ENCODE measurements around the gene PGBD5.

The PGBD5 gene

DNA sequence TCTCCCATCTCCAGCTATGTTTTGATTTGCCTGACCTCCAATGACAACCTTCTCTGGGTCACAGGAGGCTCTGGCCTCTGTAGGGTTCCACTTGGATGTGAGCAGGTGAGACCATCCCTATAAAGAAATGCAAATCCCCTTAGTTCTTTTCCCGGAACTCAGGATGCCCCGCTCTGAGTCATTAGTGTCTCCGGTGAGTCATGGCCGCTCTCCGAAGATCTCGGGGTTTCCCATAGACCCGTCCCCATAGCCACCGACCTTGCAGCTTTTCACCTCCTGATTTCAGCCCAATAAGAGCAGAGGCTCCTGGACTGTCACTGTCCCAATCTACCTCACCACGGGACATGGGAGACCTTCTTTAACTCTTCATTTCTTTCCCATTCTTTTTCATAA is 98.2 kb downstream of the PGBD5 start:
- DNase-seq (ENCODE audit: low read depth), result no peak
- no peak overlapping the region for H3K4me3 ChIP-seq (ENCODE audit: low read length)
- TF ChIP-seq, protein P1, sequence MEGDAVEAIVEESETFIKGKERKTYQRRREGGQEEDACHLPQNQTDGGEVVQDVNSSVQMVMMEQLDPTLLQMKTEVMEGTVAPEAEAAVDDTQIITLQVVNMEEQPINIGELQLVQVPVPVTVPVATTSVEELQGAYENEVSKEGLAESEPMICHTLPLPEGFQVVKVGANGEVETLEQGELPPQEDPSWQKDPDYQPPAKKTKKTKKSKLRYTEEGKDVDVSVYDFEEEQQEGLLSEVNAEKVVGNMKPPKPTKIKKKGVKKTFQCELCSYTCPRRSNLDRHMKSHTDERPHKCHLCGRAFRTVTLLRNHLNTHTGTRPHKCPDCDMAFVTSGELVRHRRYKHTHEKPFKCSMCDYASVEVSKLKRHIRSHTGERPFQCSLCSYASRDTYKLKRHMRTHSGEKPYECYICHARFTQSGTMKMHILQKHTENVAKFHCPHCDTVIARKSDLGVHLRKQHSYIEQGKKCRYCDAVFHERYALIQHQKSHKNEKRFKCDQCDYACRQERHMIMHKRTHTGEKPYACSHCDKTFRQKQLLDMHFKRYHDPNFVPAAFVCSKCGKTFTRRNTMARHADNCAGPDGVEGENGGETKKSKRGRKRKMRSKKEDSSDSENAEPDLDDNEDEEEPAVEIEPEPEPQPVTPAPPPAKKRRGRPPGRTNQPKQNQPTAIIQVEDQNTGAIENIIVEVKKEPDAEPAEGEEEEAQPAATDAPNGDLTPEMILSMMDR (conservative IDR thresholded peaks at IDR 0.05; ENCODE audit: low read depth, low read length), result no peak

DNA sequence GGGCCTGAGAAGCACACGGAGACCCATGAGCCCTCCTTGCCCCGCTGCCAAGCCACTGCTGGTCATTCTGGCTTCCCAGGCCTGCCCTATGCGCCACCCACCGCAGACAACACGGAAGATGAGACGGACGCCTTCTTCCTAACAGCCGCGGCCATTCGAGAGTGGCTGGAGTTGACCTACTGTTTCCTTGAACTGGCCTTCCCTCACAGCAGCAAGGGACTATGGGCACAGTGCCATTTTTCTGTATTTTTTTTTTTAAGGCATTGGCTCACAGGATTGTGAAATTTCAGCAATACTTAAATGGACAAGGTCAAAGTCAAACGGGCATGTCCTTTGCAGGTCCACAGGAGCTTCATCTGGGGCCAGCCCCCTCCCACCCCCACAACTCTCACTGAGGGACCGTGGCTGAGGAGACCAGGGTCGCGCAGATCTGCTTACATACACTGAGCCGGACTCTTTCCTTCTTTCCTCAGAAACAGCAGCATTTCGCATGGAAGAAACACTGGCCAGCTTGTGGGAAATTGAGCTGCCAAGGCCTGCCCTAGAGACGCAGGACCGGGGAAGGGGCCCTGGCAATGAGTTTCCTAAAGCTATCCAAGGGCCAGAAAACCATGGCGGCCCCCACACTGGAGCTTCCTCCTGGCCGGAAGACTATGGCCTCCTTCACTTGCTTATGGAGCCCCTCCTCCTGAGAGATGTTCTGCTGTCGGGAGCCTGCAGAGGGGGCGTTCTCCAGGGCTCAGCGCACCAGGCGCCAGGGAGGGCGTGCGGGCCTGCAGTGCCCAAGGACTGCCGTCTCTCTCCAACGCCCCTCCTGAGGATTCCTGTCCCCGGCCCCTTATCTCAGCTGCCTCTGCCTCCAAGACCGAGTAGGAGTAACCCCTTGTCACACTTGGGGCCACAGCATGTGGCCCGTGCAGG is 98.9 kb downstream of the PGBD5 start:
- no peak overlapping the region for H3K4me3 ChIP-seq (ENCODE audit: low read length)
- TF ChIP-seq, protein P1 (conservative IDR thresholded peaks at IDR 0.05; ENCODE audit: low read depth, low read length), result no peak
- no peak for DNase-seq (ENCODE audit: low read depth)

GRCh38 chr1:230323686-230324085 is 102.4 kb downstream of the PGBD5 start:
- no peak overlapping the region for H3K4me3 ChIP-seq (ENCODE audit: low read length)
- TF ChIP-seq, protein P1 (conservative IDR thresholded peaks at IDR 0.05; ENCODE audit: low read depth, low read length), result no peak
- no peak for DNase-seq (ENCODE audit: low read depth)

DNA sequence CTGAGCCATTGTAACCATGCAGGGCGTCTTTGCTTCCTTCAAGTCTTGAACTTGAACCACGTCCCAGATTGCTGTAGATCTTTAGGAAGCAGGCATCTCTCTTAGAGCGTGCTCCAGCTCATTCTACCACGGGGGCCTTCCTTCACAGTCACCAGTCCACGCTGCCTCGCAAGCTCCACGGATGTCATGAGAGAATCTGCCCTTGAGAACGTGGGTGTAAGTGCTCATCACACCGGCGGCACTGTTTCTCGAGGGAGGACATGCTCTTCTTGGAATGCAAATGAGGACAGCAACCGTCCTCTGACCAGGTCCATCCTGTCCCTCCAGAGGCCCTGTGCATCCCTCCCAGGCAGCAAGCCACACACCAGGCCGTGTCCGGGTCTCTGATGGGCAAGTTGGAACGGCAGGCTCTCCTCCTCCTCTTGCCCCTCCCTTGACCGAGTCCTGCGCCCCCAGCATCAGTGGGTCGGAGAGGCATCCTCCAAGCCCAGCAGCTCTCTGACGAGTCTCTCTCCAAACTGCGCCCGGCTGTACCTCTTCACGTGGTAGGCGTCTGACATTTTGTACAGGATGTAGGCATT is 103.1 kb downstream of the PGBD5 start:
- TF ChIP-seq, protein P1 (conservative IDR thresholded peaks at IDR 0.05; ENCODE audit: low read depth, low read length), result no peak
- no peak overlapping the region for H3K4me3 ChIP-seq (ENCODE audit: low read length)
- no peak for DNase-seq (ENCODE audit: low read depth)

- no peak for DNase-seq (ENCODE audit: low read depth)
- TF ChIP-seq, protein P1 (conservative IDR thresholded peaks at IDR 0.05; ENCODE audit: low read depth, low read length), result no peak
- H3K4me3 ChIP-seq (ENCODE audit: low read length), result no peak overlapping the region
Measured at GRCh38 chr1:230322421-230322756, 103.7 kb downstream of the PGBD5 start.

GRCh38 chr1:230321741-230322420 is 104.3 kb downstream of the PGBD5 start:
- no peak overlapping the region for H3K4me3 ChIP-seq (ENCODE audit: low read length)
- no peak for DNase-seq (ENCODE audit: low read depth)
- TF ChIP-seq, protein P1 (conservative IDR thresholded peaks at IDR 0.05; ENCODE audit: low read depth, low read length), result no peak

Data from retinal pigment epithelial cell (primary cell).